Thoracic aorta endothelial cell (primary cell): ENCODE measurements around the gene BIRC6. TPM values are rescaled to one million over a fixed set of nuclear protein-coding genes. Genes with fewer than 3 reads are reported as not detected.

ENCODE experiments used
- small RNA-seq: library from RNA; depleted of rRNA; stranded (forward); fragments of <200 nt; gene quantifications from one replicate; pipeline ENCODE3, GENCODE V24; 2012
- total RNA-seq: library from RNA; depleted of rRNA; stranded (reverse); fragments of >200 nt; gene quantifications from 2 replicates; pipeline ENCODE4 v1.2.3, GENCODE V29; 2012

The BIRC6 gene, protein sequence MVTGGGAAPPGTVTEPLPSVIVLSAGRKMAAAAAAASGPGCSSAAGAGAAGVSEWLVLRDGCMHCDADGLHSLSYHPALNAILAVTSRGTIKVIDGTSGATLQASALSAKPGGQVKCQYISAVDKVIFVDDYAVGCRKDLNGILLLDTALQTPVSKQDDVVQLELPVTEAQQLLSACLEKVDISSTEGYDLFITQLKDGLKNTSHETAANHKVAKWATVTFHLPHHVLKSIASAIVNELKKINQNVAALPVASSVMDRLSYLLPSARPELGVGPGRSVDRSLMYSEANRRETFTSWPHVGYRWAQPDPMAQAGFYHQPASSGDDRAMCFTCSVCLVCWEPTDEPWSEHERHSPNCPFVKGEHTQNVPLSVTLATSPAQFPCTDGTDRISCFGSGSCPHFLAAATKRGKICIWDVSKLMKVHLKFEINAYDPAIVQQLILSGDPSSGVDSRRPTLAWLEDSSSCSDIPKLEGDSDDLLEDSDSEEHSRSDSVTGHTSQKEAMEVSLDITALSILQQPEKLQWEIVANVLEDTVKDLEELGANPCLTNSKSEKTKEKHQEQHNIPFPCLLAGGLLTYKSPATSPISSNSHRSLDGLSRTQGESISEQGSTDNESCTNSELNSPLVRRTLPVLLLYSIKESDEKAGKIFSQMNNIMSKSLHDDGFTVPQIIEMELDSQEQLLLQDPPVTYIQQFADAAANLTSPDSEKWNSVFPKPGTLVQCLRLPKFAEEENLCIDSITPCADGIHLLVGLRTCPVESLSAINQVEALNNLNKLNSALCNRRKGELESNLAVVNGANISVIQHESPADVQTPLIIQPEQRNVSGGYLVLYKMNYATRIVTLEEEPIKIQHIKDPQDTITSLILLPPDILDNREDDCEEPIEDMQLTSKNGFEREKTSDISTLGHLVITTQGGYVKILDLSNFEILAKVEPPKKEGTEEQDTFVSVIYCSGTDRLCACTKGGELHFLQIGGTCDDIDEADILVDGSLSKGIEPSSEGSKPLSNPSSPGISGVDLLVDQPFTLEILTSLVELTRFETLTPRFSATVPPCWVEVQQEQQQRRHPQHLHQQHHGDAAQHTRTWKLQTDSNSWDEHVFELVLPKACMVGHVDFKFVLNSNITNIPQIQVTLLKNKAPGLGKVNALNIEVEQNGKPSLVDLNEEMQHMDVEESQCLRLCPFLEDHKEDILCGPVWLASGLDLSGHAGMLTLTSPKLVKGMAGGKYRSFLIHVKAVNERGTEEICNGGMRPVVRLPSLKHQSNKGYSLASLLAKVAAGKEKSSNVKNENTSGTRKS (N-terminal part only)
- total RNA-seq, result 205 and 229 TPM in 2 replicates

DNA sequence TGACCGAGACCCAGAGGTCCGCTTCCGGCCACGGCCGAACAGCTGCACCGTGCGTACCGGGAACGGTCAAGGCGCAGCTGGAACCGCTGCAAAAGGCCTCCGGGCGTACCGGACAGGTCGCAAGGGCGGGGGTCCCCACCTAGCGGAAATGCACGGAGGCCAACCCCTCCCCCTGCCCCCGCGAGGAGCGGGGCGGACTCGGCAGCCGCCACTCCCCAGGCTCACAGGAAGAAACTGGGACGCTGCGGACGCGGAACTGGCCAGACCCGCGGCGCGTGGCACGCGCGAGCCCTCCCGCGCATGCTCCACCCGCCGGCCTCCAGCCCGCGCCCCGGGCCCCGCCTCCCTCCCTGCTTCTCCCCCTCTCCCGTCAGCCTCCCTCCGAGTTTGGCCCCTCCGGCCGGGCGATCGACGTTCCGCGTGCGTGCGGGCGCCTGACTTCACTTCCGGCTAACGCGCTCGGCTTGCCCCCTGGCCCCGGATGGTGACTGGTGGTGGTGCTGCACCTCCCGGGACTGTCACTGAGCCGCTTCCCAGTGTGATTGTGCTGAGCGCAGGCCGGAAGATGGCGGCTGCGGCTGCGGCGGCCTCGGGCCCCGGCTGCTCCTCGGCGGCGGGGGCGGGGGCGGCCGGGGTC lies at the start of gene BIRC6:
Gene BIRC6, plus strand, starts transcription at position 343 of the 637 bp plus-strand sequence. Its CDS starts 139 bp downstream, at position 482.

DNA sequence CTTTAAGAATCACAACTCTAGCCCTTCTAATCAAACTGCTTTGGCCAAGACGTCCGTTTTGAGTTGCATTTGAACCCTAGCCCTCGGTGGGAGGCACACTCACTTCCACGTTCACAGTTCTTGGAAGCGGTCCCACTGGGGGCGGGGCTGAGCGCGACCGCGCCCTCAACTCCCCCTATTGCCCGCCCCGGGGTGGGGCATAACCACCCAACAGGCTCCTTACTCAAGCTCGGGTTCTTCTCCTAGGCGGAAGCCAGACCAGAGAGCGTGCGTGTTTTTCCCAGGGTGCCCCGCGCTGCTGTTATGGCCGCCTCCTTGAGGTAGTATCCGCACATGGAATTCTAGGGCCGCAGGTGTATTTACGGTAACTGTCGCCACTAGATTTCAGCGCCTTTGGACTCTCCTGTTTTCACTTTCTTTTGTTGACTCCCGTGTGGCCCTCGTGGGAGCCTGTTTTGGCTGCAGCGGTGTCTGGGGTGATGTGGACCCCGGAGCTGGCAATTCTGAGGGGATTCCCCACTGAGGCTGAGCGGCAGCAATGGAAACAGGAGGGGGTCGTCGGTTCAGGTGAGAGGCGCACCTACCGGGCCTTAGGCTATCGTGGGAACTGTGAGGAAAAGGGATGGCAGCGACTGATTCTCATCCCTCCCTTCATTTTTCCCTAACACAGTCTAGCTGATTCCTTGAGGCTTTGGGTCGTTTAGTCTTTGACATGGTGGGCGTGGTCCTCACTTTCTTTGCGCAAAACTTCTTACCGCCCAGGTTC lies 271.2 kb downstream of the BIRC6 start, which contains the start of gene TTC27:
Gene TTC27, plus strand, starts transcription at position 237 of the 766 bp plus-strand sequence. Its CDS starts 243 bp downstream, at position 480.

Small RNA genes lying within 50 kb of the gene (small RNA-seq; reads per million reads assigned to genes)
- not detected for gene MIR4765
- not detected for gene MIR558

Other genes with a start within 250 kb of the BIRC6 start
- 34.2 and 35.3 TPM in 2 replicates for gene SLC30A6, start 191.2 kb upstream of the BIRC6 start, total RNA-seq
- not detected in 2 replicates for gene NLRC4, start 92.1 kb upstream of the BIRC6 start, total RNA-seq
- 34.0 and 36.3 TPM in 2 replicates for gene YIPF4, start 79.1 kb upstream of the BIRC6 start, total RNA-seq